WTC11 (cell line): ENCODE measurements around the gene PAK1. TPM values are rescaled to one million over a fixed set of nuclear protein-coding genes. Genes with fewer than 3 reads are reported as not detected.

Experiments
- ATAC-seq: fragments of 200-7000 bp; cut with Tn5 transposase; 2 replicates; pipeline ENCODE4 v1.10.0; 2021; ENCODE audit warnings: mild to moderate bottlenecking, moderate library complexity
- CTCF ChIA-PET: fragments of 300-600 bp; sonication (Branson Sonifier 250); formaldehyde crosslinking; loops from one replicate; lab custom pipeline; 2021; ENCODE audit warnings: antibody characterized with exemption; lab: Charles Lee
- POLR2A ChIA-PET: fragments of 350-600 bp; sonication (Branson Sonifier 250); formaldehyde crosslinking; loops from one replicate; lab custom pipeline; 2021; ENCODE audit warnings: antibody characterized with exemption; lab: Charles Lee
- DNase-seq: peaks from one replicate; pipeline ENCODE4 v3.0.0; 2021; ENCODE audit warnings: low spot score
- H3K27ac Mint-ChIP-seq: 2 replicates; pipeline ENCODE4 v1.8.0; 2021; ENCODE audit warnings: mixed read lengths
- H3K27me3 Mint-ChIP-seq: 2 replicates; pipeline ENCODE4 v1.8.0; 2021; ENCODE audit warnings: low read depth, mild to moderate bottlenecking, moderate library complexity, mixed read lengths
- H3K36me3 Mint-ChIP-seq: 2 replicates; pipeline ENCODE4 v1.8.0; 2021; ENCODE audit warnings: mixed read lengths
- H3K4me1 Mint-ChIP-seq: 2 replicates; pipeline ENCODE4 v1.8.0; 2022; ENCODE audit warnings: mixed read lengths
- H3K4me3 Mint-ChIP-seq: 2 replicates; pipeline ENCODE4 v1.8.0; 2021; ENCODE audit warnings: mild to moderate bottlenecking, moderate library complexity, mixed read lengths
- H3K9me3 Mint-ChIP-seq: 2 replicates; pipeline ENCODE4 v1.8.0; 2021; ENCODE audit warnings: mixed read lengths
- AR ChIP-seq: fragments of 250-450 bp; sonication (Bioruptor Pico); IDR thresholded peaks from 2 replicates; pipeline ENCODE4 v1.9.0; 2021; ENCODE audit warnings: mild to moderate bottlenecking
- E2F1 ChIP-seq: sonication (generic); formaldehyde crosslinking; IDR thresholded peaks from 2 replicates; pipeline ENCODE4 v1.8.0; 2022; ENCODE audit warnings: mild to moderate bottlenecking, missing genetic modification reagents
- E2F4 ChIP-seq: sonication (generic); formaldehyde crosslinking; IDR thresholded peaks from 2 replicates; pipeline ENCODE4 v1.8.1; 2022; ENCODE audit warnings: low read depth, mild to moderate bottlenecking, moderate library complexity, missing genetic modification reagents, borderline replicate concordance
- EMX1 ChIP-seq: fragments of 250-450 bp; sonication (Bioruptor Pico); IDR thresholded peaks from 2 replicates; pipeline ENCODE4 v1.8.0; 2021; ENCODE audit warnings: mild to moderate bottlenecking
- FOXJ3 ChIP-seq: sonication (generic); formaldehyde crosslinking; IDR thresholded peaks from 2 replicates; pipeline ENCODE4 v1.9.0; 2021; ENCODE audit warnings: missing genetic modification reagents, mild to moderate bottlenecking, borderline replicate concordance
- GRHL2 ChIP-seq: fragments of 250-450 bp; sonication (Bioruptor Pico); IDR thresholded peaks from 2 replicates; pipeline ENCODE4 v1.8.0; 2022; ENCODE audit warnings: mild to moderate bottlenecking, moderate library complexity; ENCODE audit not compliant: insufficient replicate concordance, severe bottlenecking
- HMGA2 ChIP-seq: fragments of 250-450 bp; sonication (Bioruptor Pico); IDR thresholded peaks from 2 replicates; pipeline ENCODE4 v1.4.0; 2021; ENCODE audit warnings: mild to moderate bottlenecking, moderate library complexity
- MYBL2 ChIP-seq: sonication (generic); formaldehyde crosslinking; IDR thresholded peaks from 2 replicates; pipeline ENCODE4 v1.8.1; 2023; ENCODE audit warnings: mild to moderate bottlenecking, moderate library complexity, missing genetic modification reagents
- SMAD3 ChIP-seq: sonication (generic); formaldehyde crosslinking; IDR thresholded peaks from 2 replicates; pipeline ENCODE4 v1.8.0; 2022; ENCODE audit warnings: missing genetic modification reagents, mild to moderate bottlenecking, borderline replicate concordance
- USF2 ChIP-seq: sonication (generic); formaldehyde crosslinking; IDR thresholded peaks from 2 replicates; pipeline ENCODE4 v1.8.1; 2023; ENCODE audit warnings: mild to moderate bottlenecking, missing genetic modification reagents, moderate library complexity
- ZBTB43 ChIP-seq: sonication (generic); formaldehyde crosslinking; IDR thresholded peaks from 2 replicates; pipeline ENCODE4 v1.8.1; 2023; ENCODE audit warnings: mild to moderate bottlenecking, missing genetic modification reagents
- ZNF671 ChIP-seq: fragments of 250-450 bp; sonication (Bioruptor Pico); IDR thresholded peaks from 2 replicates; pipeline ENCODE4 v1.8.0; 2021; ENCODE audit warnings: mild to moderate bottlenecking
- total RNA-seq: library from RNA; stranded (reverse); gene quantifications from 3 replicates; pipeline ENCODE4 v1.2.3, GENCODE V29; 2021

Gene PAK1
- total RNA-seq, 1 experiment from 2014 or later: 160 TPM

GRCh38 chr11:77416357-77416756, 57.5 kb downstream of the PAK1 start (continued):
- TF ChIP-seq E2F4 (CRISPR knock-in tag): no peak

GRCh38 chr11:77413850-77414460, 59.9 kb downstream of the PAK1 start:
- no peak overlapping the region for H3K4me3 Mint-ChIP-seq
- H3K9me3 Mint-ChIP-seq: no peaks in the 10 kb centered on the region
- TF ChIP-seq E2F1 (CRISPR knock-in tag) (no peak), FOXJ3 (CRISPR knock-in tag) (no peak), ZBTB43 (CRISPR knock-in tag) (no peak), EMX1 (no peak), AR (no peak), GRHL2 (CRISPR knock-in tag) (no peak), MYBL2 (CRISPR knock-in tag) (no peak), USF2 (CRISPR knock-in tag) (no peak), HMGA2 (CRISPR knock-in tag) (no peak), E2F4 (CRISPR knock-in tag) (no peak)
- H3K27ac Mint-ChIP-seq: peak overlapping the region; percentile 79
- ChIA-PET CTCF (interaction anchor here (0.6 to 1.2 kb wide), 9 partner anchors 30 to 176 kb away, joined by 3 to 11 read pairs (median 3); partner anchors contain the start of gene AQP11), POLR2A (interaction anchor here (0.6 kb wide), 1 partner anchor 58 kb away, joined by 3 read pairs; no protein-coding TSS in a partner anchor)
- ATAC-seq (no peak), DNase-seq (no peak)
- no peaks in the 10 kb centered on the region for H3K27me3 Mint-ChIP-seq
- H3K36me3 Mint-ChIP-seq: no peaks in the 10 kb centered on the region; the same call in 1 of the 2 replicates
- H3K4me1 Mint-ChIP-seq: peaks cover 62% of the 10 kb centered on the region

- H3K36me3 Mint-ChIP-seq: no peaks in the 10 kb centered on the region
- H3K27me3 Mint-ChIP-seq: no peaks in the 10 kb centered on the region
- H3K27ac Mint-ChIP-seq: peak overlapping the region; percentile 82
- DNase-seq: no peak
- no peaks in the 10 kb centered on the region for H3K9me3 Mint-ChIP-seq
- H3K4me1 Mint-ChIP-seq: peaks cover 63% of the 10 kb centered on the region
- ChIA-PET POLR2A (interaction anchor here (1.1 to 1.2 kb wide), 2 partner anchors 57 to 99 kb away, joined by 3 to 4 read pairs; no protein-coding TSS in a partner anchor), CTCF (interaction anchor here (1.5 to 1.6 kb wide), 2 partner anchors 45 to 136 kb away, joined by 4 to 8 read pairs; no protein-coding TSS in a partner anchor)
- TF ChIP-seq SMAD3 (CRISPR knock-in tag) (no peak), ZNF671 (CRISPR knock-in tag) (no peak)
- no peak for ATAC-seq
- H3K4me3 Mint-ChIP-seq: peak overlapping the region; percentile 82
These were observed 61.1 kb downstream of the PAK1 start for GRCh38 chr11:77412814-77413213.
